Natural killer cell (primary cell): ENCODE results near the gene PAX6. TPM values are rescaled to one million over a fixed set of nuclear protein-coding genes. Genes with fewer than 3 reads are reported as not detected.
A peak's percentile ranks its signal among the peaks of the same experiment; 100 is the strongest.

ENCODE experiments used
- ATAC-seq, 3 donors: fragments of 150-1000 bp in 2 of 3; fragments of 200-7000 bp in 1 of 3; cut with Tn5 transposase; 1 replicate in 1 of 3; 2 replicates in 2 of 3; pipeline ENCODE4 v1.10.0; 2021; ENCODE audit warnings: mild to moderate bottlenecking in 2 of 3, moderate library complexity in 2 of 3
- DNase-seq, 2 donors: peaks; one replicate each; pipeline versions ENCODE4 v3.0.0 to v3.0.0-alpha.2; 2013 to 2021; ENCODE audit warnings: mixed read lengths in 1 of 2
- H3K27ac ChIP-seq: one replicate; pipeline ENCODE4 v1.5.1; 2013; ENCODE audit warnings: mild to moderate bottlenecking, low read length
- H3K27me3 ChIP-seq: one replicate; pipeline ENCODE4 v1.6.1; 2013; ENCODE audit warnings: low read length; ENCODE audit not compliant: control insufficient read depth, insufficient read depth
- H3K36me3 ChIP-seq: one replicate; pipeline ENCODE4 v1.6.1; 2013; ENCODE audit warnings: low read length; ENCODE audit not compliant: control insufficient read depth, insufficient read depth
- H3K4me1 ChIP-seq: one replicate; pipeline ENCODE4 v1.6.1; 2013; ENCODE audit warnings: low read length; ENCODE audit not compliant: control insufficient read depth, insufficient read depth
- H3K4me3 ChIP-seq: one replicate; pipeline ENCODE4 v1.5.1; 2013; ENCODE audit warnings: low read length
- H3K9me3 ChIP-seq: one replicate; pipeline ENCODE4 v1.6.1; 2013; ENCODE audit warnings: low read length; ENCODE audit not compliant: control insufficient read depth, insufficient read depth
- H3K27ac Mint-ChIP-seq, 2 donors: one replicate each; pipeline ENCODE4 v1.8.0; 2022; ENCODE audit warnings: mild to moderate bottlenecking in 2 of 2, mixed read lengths in 2 of 2, moderate library complexity in 1 of 2
- H3K27me3 Mint-ChIP-seq, 2 donors: one replicate each; pipeline ENCODE4 v1.8.0; 2022; ENCODE audit warnings: low read depth in 2 of 2, mixed read lengths in 2 of 2
- H3K36me3 Mint-ChIP-seq: one replicate; pipeline ENCODE4 v1.8.0; 2022; ENCODE audit warnings: mixed read lengths
- H3K4me1 Mint-ChIP-seq, 2 donors: one replicate each; pipeline ENCODE4 v1.8.0; 2022; ENCODE audit warnings: mixed read lengths in 2 of 2
- H3K4me3 Mint-ChIP-seq: one replicate; pipeline ENCODE4 v1.8.0; 2022; ENCODE audit warnings: mild to moderate bottlenecking, moderate library complexity, mixed read lengths
- H3K9me3 Mint-ChIP-seq, 2 donors: one replicate each; pipeline ENCODE4 v1.8.0; 2022; ENCODE audit warnings: mixed read lengths in 2 of 2
- CTCF ChIP-seq: fragments of 200-600 bp; IDR thresholded peaks from one replicate; pipeline ENCODE4 v1.8.0; 2022; ENCODE audit warnings: antibody characterized with exemption
- WGBS: methylation state at CpG from one replicate; pipeline ENCODE4 v1.1.7; 2013; ENCODE audit warnings: missing lambda C conversion rate; ENCODE audit not compliant: insufficient coverage; 5-methylcytosine and 5-hydroxymethylcytosine counted together
- intact Hi-C: fragments of 100-400 bp; cut with micrococcal nuclease; formaldehyde crosslinking; loops from one replicate; pipeline ENCODE4 v1.14.2; 2022
- total RNA-seq, 4 donors: library from RNA; stranded (reverse); fragments of 120-200 nt in 1 of 4; gene quantifications; one replicate each; pipeline versions ENCODE4 v1.2.3 to v1.2.4, GENCODE V29; 2013 to 2022

The PAX6 gene
- not detected for total RNA-seq
- not detected for total RNA-seq (2013)

GRCh38 chr11:31810779-31811647 is at the start of gene PAX6:
PAX6 (minus strand) TSS chr11:31811322; CDS start chr11:31806411, 4,911 bp downstream.
- Mint-ChIP-seq H3K27me3 (peaks cover 65 to 75% of the 10 kb centered on the region in 2 donors), H3K4me1 (peaks cover 42 to 51% of the 10 kb centered on the region in 2 donors), H3K27ac (peak within 1 kb of the TSS in 1 of 2 donors; percentile 59), H3K36me3 (peaks cover 19% of the 10 kb centered on the region), H3K4me3 (peak within 1 kb of the TSS; percentile 84), H3K9me3 (no peaks in the 10 kb centered on the region)
- intact Hi-C loops: no loop called here
- Histone ChIP-seq H3K36me3 (no peaks in the 10 kb centered on the region), H3K4me3 (no peak within 1 kb of the TSS), H3K4me1 (peaks cover 60% of the 10 kb centered on the region), H3K27me3 (peaks cover 86% of the 10 kb centered on the region), H3K9me3 (peaks cover 14% of the 10 kb centered on the region), H3K27ac (no peak within 1 kb of the TSS)
- WGBS: 3% methylated on average over 49 of the region's 49 CpGs
- peak in 1 of 2 donors; percentile 59 for DNase-seq
- ATAC-seq: peak; percentile 42 to 58 (median 50)
- no peak for TF ChIP-seq CTCF

DNA sequence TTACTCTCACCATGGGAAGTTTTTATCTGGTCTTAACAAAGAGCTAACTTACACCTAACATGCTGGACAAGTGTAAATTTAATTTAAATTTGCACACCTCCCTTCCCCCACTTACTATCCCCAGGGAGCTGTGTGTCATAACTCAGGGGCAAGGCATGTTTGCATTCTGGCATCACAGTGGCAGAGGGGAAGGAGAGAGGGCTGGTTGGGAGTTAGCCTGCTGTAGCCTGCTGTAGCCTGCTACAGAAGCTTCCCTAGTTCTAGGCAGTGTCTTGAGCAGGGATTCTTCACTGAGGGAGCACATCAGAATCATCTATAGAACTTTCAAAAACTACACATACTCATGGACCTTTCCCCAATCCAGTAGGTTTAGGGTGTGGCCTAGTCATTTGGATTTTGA is 49.3 kb upstream of the PAX6 start:
- H3K4me3 ChIP-seq: no peak overlapping the region
- peaks cover 42 to 52% of the 10 kb centered on the region in 2 donors for H3K27me3 Mint-ChIP-seq
- H3K9me3 ChIP-seq: no peaks in the 10 kb centered on the region
- no peaks in the 10 kb centered on the region for H3K4me1 ChIP-seq
- H3K27ac Mint-ChIP-seq: no peak overlapping the region
- no peak overlapping the region for H3K4me3 Mint-ChIP-seq
- H3K27me3 ChIP-seq: no peaks in the 10 kb centered on the region
- H3K36me3 ChIP-seq: no peaks in the 10 kb centered on the region
- no peak for TF ChIP-seq CTCF
- ATAC-seq (no peak), DNase-seq (no peak)
- no peaks in the 10 kb centered on the region for H3K36me3 Mint-ChIP-seq
- no peaks in the 10 kb centered on the region for H3K4me1 Mint-ChIP-seq
- H3K27ac ChIP-seq: no peak overlapping the region
- no peaks in the 10 kb centered on the region for H3K9me3 Mint-ChIP-seq
- intact Hi-C loops: no loop called here

DNA sequence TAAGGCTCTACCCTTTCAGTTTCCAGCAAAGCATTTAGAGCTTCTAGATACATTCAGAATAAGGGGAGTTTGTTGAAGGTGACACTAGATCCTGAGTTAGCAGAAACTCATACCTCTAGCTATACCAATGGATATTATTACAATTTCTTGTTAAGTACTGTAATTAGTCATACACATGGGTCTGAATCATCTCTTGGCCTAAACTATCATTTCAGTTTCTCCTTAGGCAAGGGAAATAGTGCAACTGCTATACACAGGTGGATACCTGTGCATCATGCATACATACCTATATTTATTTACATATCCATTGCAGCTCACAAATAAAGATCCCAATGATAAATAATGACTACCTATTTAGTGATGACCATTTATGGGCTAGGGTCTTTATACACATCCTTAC is 45.1 kb upstream of the PAX6 start:
- H3K4me1 Mint-ChIP-seq: no peaks in the 10 kb centered on the region
- DNase-seq: no peak
- no peak overlapping the region for H3K4me3 Mint-ChIP-seq
- Histone ChIP-seq H3K36me3 (no peaks in the 10 kb centered on the region), H3K4me1 (no peaks in the 10 kb centered on the region), H3K27me3 (peaks cover 6% of the 10 kb centered on the region), H3K4me3 (no peak overlapping the region), H3K27ac (no peak overlapping the region), H3K9me3 (no peaks in the 10 kb centered on the region)
- H3K27me3 Mint-ChIP-seq: peaks cover 35 to 62% of the 10 kb centered on the region in 2 donors
- no peak for ATAC-seq
- H3K36me3 Mint-ChIP-seq: no peaks in the 10 kb centered on the region
- intact Hi-C loops: no loop called here
- H3K27ac Mint-ChIP-seq: no peak overlapping the region
- no peaks in the 10 kb centered on the region for H3K9me3 Mint-ChIP-seq
- no peak for TF ChIP-seq CTCF

DNA sequence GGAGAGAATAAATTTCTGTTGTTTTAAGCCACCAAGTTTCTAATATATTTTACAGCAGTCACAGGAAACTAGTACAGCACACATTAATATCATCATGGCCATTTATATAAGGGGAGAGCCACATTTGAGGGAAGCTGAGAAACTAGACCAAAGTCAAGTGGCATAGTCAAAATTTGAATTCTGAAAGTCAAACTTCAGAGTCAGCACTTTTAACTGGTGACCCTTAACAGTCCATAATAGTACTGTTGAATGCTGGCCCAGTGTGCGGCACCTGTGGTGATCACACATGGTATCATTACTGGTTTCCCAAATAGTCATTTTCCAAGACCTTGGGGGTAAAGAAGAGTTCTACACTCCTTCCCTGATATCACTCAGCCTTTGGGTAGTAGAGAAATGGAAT is 44.3 kb upstream of the PAX6 start:
- intact Hi-C loops: no loop called here
- 90% methylated on average over 1 of the region's 1 CpG for WGBS
- Mint-ChIP-seq H3K36me3 (no peaks in the 10 kb centered on the region), H3K4me3 (no peak overlapping the region), H3K27ac (no peak overlapping the region), H3K9me3 (no peaks in the 10 kb centered on the region), H3K4me1 (no peaks in the 10 kb centered on the region), H3K27me3 (peaks cover 33 to 61% of the 10 kb centered on the region in 2 donors)
- Histone ChIP-seq H3K9me3 (no peaks in the 10 kb centered on the region), H3K27me3 (peaks cover 6% of the 10 kb centered on the region), H3K36me3 (no peaks in the 10 kb centered on the region), H3K27ac (no peak overlapping the region), H3K4me3 (no peak overlapping the region), H3K4me1 (no peaks in the 10 kb centered on the region)
- ATAC-seq (no peak), DNase-seq (no peak)
- TF ChIP-seq CTCF: no peak
